Activated CD8-positive, alpha-beta memory T cell treated with anti-CD3 and anti-CD28 coated beads for 36 hours (primary cell): Measurements from ENCODE around the gene ADAMTS2. TPM values are rescaled to one million over a fixed set of nuclear protein-coding genes. Genes with fewer than 3 reads are reported as not detected.

Source experiments
- CTCF ChIA-PET: fragments of 350-600 bp; sonication (Branson Sonifier 250); formaldehyde crosslinking; loops from one replicate; lab custom pipeline; 2021; ENCODE audit warnings: antibody characterized with exemption; lab: Charles Lee
- POLR2A ChIA-PET: fragments of 350-600 bp; sonication (Branson Sonifier 250); formaldehyde crosslinking; loops from one replicate; lab custom pipeline; 2021; ENCODE audit warnings: antibody characterized with exemption; lab: Charles Lee
- total RNA-seq, 2 experiments: library from RNA; stranded (reverse); gene quantifications; one replicate each; pipeline ENCODE4 v1.2.3, GENCODE V29; 2021

Gene ADAMTS2
- total RNA-seq, 2 experiments from 2014 or later: not detected

DNA sequence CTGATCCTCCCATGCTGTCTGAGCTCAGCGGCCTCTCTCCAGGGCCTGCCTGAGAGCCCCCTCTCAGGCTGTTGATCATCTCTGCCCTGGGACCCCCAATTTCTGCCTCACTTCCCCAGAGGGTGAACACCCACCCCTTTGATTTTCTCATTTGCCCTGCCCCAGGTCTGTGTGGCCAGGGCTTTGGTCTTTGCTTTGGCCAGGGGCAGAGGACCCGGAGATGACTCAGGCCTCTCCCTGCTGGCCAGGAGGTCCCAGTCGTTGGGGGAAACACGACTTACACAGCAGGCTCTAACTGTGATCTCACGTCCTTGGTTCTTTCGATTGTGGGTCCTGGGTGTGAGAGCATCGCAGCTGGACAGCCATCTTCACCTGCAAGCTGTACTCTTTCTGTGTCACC, 1.1 kb upstream of the ADAMTS2 start:
- ChIA-PET POLR2A (no interaction called here), CTCF (no interaction called here)

DNA sequence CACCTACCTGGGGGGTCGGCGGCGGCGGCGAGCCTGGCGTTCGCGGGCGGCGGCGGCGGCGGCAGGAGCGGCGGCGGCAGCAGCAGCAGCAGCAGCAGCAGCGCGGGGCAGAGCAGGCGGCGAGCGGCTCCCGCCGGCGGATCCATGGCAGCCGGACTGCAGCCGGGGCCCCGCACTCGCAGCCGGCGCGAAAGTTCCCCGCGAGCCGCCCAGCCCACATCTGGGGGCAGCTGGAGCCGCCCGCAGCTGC, 153 bp downstream of the ADAMTS2 start:
- ChIA-PET CTCF (no interaction called here), POLR2A (no interaction called here)

DNA sequence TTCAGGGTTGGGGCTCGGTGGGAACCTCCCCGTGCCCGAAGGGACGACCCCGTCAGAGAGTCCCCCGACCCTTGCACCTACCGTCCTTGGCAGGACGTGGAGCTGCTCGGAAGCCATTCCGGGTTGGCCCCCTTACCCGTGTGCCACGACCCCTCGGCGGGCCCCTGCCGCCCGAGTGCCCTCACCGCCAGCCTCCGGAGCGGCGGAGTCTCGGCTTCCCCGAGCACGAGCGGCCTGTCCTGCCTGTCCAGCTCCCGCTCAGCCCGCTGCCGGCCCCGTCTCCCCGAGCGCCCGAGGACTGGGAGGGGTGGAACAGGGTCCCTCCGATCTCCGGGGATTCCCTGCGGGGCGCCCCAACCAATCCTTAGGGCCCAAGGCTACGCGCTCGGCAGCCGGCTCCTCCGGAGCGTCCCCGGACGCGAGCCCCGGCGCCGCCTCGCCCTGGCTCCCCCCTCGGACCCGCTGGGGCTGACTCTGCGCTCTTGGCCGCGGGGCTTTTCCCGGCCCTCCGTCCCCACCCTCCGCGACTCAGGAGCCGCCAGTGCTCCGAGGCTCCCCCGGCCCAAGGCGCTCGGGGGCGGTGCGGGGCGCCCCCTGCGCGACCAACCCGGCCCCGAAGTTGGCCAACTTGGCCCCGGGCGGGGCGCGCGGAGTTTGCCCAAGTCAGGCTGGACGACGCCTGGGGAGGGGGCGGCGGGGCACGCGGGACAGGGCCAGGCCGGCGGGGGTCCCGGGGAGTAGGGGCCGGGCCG, 654 bp downstream of the ADAMTS2 start:
- ChIA-PET CTCF (no interaction called here), POLR2A (no interaction called here)

GRCh38 chr5:179343719-179344430, 1.4 kb downstream of the ADAMTS2 start:
- ChIA-PET POLR2A (no interaction called here), CTCF (no interaction called here)

GRCh38 chr5:179343021-179343718, 2.1 kb downstream of the ADAMTS2 start:
- ChIA-PET CTCF (interaction anchor here (0.6 kb wide), 1 partner anchor 757 kb away, joined by 3 read pairs; no protein-coding TSS in a partner anchor), POLR2A (no interaction called here)

- ChIA-PET CTCF (interaction anchor here (0.6 kb wide), 1 partner anchor 756 kb away, joined by 3 read pairs; no protein-coding TSS in a partner anchor), POLR2A (no interaction called here)
These were observed 2.7 kb downstream of the ADAMTS2 start for GRCh38 chr5:179342577-179342976.

DNA sequence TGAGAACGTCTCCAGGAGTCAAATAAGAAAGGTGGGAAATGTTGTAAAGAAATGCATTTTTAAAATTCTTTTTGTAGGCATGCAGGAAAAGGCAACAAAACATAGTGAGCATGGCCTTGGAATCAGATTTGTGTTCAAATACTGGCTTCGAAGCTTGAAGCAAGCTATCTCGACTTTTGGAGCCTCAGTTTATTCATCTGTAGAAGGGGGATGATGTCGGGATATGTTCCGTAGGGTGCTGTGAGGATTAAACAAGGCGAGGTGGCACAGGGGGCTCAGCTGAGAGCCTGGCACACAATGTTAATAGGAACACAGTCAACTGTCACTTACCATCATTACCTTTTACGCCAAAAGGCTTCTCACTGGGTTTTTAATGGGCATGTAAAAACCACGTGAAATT, 4.8 kb downstream of the ADAMTS2 start:
- ChIA-PET CTCF (no interaction called here), POLR2A (no interaction called here)

DNA sequence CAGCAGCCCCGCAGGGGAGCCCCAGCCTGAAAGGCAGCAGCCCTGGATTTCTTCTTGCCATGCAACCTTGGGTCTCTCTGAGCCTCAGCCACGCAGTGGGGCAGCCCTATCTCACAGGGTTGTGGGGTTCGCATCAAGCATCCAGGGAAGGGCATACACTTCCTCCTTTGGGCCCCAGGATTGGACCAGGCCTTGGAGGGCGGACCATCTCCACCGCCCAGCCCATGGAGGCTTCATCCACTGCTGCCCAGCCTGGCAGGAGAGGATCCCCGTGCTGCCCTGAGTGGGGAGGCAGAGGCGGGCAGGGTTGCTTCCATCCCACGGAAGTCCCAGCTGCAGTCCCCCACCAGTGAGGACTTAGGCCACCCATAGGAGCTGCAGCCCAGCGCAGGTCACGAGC, 5.3 kb downstream of the ADAMTS2 start:
- ChIA-PET CTCF (no interaction called here), POLR2A (no interaction called here)

- CTCF ChIA-PET: no interaction called here
- POLR2A ChIA-PET: no interaction called here
These were observed 6.2 kb downstream of the ADAMTS2 start for GRCh38 chr5:179339081-179339480.

GRCh38 chr5:179337796-179338676, 7.2 kb downstream of the ADAMTS2 start:
- ChIA-PET POLR2A (no interaction called here), CTCF (no interaction called here)

GRCh38 chr5:179336871-179337795, 8.1 kb downstream of the ADAMTS2 start:
- CTCF ChIA-PET: no interaction called here
- POLR2A ChIA-PET: no interaction called here

DNA sequence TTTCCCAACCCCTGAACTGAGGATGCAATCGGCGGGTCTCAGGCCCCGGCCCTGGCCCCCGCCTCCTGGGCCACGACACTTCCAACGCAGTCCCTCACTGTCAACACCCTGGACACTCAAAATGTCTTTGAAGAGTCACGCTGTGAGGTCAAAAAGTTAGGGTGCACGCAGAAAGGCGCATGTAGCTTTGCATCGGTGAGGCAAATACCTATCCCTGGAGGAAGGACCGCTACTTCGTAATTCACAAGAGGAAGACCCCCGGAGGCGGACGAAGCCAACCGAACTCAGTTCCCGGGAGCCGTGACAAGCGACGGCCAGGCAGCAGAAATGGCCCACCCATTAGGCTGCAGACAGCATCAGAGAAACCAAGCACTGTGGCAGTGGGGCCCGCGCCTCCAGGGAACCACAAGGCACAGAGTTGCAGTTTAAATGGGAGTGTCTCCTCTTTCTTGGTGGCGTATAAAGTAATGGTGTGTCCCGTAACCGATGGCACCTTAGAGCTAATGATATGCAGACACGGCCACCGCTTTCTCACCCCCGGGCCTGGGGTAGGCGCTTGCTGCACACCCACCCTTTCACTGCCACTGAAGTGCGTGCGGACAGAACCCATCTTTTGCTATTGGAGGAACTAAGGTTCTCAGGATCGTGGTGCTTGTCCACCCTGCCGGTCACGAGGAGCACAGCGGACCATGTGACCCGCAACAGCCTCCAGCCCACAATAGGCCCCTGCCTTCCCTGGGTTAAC, 9.0 kb downstream of the ADAMTS2 start:
- POLR2A ChIA-PET: no interaction called here
- CTCF ChIA-PET: no interaction called here

GRCh38 chr5:179333796-179334761, 11.2 kb downstream of the ADAMTS2 start:
- ChIA-PET POLR2A (no interaction called here), CTCF (no interaction called here)

DNA sequence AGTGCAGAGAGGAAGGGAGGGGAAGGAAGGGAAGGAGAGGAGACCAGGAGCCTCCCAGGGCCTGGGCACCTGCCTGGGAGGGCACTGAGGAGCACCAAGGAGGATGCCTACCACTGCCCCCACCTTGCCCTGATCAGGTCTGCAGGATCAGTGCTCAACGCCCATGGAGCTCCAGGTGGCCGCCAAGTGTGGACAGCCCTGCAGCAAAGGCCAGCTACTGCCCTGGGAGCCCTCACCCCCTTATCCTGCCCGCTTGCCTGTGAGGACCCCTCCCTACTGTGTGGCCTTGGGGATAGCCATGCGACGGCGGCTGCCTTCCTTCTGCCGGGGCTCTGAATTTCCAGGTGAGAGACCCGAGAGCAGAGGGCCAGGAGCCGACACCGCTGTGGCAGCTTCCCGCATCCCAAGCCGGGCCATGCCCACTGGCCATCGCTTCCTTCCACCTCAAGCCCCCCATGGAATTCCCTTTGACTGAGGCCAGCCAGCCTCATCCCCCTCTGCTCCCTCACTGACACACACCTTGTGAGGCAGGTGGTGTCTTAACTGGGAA, 12.4 kb downstream of the ADAMTS2 start:
- ChIA-PET CTCF (interaction anchor here (0.6 kb wide), 1 partner anchor 154 kb away, joined by 3 read pairs; no protein-coding TSS in a partner anchor), POLR2A (no interaction called here)

DNA sequence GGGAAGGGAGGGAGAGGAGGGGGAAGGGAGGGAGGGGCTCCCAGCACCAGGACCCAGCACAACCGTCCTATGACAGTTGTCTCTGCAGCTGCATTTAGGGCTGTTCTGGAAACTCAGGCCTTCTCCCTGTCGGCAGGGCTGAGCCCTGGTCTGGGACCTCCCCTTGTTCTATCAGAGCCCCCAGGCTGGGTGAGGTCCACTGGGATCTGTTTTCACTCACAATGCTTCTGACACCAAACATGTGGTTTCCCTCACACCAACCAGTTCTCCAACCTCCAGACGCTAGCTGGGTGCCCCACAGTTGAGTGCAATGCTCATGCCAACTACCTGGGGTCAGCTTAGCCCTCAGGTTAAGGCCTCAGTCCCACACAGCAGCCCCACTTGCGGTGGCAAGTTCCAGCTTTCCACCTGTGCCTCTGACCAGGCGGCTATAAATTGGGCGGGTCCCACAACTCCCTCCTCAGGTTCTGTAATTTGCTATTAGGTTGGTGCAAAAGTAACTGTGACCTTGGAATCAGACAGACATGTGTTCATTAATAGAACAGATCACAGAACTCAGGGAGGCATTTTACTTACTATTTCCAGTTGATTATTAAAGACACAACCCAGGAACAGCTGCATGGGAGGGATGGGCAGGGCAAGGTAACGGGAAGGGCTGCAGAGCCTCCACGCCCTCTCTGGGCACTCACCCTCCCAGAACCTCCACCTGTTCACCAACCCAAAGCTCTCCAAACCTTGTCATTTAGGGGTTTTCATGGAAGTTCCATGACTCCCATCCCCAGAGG, 13.5 kb downstream of the ADAMTS2 start:
- ChIA-PET CTCF (no interaction called here), POLR2A (no interaction called here)
